Stimulated activated CD8-positive, alpha-beta memory T cell treated with anti-CD3 and anti-CD28 coated beads, Interleukin-4, amount 100 ng/mL, for 1 hour (primary cell): ENCODE measurements around the gene KRT74.

Experiments used
- DNase-seq, 2 donors: peaks; one replicate each; pipeline ENCODE4 v3.0.0-alpha.2; 2020; ENCODE audit warnings: low read depth in 2 of 2, low spot score in 1 of 2

KRT74 gene

DNA sequence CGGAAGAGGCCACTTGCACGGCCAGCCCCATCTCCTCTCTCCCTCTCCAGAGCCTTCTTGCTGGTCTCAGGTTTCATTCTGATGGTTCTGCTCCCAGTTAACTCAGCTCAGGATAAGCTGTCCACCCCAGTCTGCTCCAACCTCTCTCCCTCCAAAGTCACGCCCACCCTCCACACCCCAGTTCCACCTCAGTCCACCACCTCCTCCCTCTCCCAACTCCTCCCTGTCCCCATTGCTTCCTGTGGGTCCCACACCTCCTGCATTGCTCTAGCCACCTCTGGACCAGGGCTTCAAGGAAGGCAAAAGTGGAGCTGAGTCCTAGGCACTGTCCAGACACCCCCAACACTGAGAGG, 33.8 kb downstream of the KRT74 start:
- no peak for DNase-seq

DNA sequence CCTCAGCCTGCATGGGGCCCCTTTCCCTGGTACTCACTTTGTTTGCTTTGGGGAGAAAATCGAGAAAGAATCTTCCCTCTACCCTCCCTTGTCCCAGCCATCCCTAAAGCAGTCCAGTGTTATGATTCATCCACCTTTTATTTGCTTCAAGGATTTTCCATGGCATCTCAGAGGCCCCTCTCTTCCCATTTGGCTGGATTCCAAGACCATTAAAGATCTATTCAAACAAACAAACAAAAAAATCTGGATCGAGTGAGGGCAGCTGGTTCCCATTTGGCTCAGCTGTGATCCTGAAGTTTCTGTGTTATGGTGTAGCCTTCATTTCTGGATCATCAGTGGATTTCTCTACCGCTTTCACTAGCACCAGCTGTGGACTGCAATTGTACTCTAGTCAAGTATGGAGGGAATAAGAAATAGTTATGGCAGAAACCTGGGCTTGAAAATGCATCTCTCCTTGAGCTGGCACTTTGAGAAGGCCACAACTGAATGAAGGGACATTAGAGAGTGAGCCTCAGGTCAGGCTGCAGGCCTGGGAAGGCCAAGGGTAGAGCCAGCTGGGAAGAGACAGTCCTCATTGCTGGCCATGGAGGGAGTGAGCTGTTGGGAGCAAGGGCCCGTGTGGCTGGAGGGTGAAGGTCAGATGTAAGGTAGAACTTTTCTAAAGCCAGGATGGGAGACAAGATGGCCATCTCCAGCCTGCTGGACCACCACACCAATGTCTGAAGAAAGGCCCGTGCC, 34.4 kb downstream of the KRT74 start:
- DNase-seq = no peak

DNA sequence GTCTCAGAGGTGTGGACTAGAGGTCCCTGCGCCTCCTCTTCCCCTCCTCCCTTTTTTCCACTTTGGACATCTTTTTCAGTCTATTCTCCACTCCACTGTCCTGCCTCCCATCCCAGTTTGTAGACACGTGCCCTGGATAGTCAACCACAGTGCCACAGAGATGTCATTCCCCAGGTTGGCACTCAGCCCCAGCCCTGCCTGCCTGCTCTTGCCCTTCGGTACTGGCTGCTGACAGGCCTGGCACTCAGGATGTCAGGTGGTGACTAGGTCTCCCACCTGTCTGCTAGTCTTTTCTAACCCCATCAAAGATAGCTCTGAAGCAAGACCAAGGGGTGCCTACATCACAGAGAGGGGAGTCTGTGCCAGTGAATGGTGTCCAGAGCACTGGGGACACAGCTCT, 36.5 kb downstream of the KRT74 start:
- DNase-seq = no peak

DNA sequence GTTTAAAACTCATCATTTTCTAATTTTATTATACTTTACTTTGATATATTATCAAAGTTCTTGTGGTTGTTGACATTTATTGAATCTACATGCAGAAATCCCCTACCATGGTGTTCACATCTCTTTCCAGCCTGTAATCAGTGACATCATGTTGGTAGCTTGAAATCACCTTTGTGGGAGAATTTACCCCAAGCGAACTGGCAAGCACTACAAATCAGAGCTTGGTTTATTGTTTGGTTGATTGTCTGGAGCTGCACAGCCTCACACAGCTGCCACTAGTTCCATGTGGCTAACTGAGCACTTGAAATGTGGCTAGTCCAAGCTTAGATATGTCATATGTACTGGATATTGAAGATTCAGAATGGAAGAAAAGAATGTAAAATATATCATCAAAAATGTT, 38.1 kb downstream of the KRT74 start:
- DNase-seq = no peak

DNA sequence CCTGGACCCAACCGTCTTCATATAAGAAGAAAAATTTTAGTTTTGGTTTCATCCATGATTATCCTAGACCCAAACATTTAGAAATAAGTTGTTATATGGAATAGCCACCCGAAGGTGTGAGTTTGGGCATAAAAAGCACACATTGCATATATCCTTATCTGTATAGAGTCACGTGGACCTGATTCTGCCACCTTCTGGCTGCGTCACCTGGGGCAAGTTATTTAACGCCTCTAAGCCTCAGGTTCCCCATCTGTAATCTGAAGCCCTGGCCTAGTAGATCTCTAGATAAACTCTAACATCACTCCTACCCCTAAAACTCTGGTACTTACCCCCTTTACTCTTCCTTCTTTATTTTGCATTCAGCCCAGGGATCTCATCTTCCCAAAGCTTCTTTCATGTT, 39.2 kb downstream of the KRT74 start:
- DNase-seq = no peak

DNA sequence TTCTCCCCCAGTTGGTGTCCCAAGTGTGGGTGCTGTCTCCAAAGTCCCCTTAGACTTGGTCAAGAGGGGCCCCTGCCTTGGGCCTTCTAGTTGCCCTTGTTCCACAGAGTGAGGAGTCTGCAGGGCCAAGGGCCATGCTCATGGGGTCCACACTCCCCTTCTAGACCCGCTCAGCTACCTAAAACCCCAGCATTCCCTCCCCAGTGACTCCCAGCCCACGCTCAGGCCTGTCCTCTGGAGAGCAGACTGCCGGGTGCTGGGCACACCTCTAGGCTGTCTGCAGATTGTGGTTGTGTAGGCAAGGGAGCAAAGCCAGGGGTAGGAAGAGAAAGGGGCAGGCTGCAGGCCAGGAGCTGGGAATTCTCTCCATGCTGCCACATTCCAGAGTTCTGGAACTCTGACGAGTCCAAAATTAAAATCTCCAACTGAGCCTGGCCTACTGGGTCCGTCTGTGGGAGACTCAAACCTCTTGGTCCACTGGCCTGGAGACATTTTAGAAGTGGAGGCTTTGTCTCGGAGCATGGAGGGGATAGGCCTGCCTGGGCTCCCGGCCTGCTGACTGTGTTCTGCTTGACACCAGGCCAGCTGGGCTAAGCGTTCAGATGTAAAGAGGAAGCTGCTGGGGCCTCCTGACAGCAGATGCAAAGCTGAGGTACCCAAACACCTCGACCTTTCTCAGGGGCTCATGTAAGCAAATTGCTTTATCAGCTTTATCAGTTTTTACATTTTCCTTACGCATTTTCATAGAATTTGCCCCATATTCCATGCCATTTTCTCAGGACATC, 39.8 kb downstream of the KRT74 start:
- no peak for DNase-seq

DNA sequence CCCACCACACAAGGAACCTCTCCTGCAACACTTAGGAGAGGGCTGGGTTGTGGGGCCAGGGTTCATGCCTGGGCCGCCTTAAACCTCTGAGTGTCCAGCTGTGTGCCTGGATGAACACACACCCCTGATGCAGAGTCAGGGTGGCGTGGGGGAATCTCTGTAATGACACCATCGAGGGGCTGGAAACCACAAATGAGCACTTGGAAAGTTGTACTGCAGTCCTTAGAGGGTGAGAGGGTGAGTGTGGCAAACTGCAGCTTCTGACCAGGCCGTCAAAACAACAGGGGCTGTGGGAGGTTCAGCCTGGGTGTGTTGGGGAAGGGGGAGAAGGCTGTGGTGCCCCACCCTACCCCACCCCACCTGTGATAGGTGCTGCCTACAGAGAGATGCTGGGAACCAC, 41.0 kb downstream of the KRT74 start:
- no peak for DNase-seq

DNA sequence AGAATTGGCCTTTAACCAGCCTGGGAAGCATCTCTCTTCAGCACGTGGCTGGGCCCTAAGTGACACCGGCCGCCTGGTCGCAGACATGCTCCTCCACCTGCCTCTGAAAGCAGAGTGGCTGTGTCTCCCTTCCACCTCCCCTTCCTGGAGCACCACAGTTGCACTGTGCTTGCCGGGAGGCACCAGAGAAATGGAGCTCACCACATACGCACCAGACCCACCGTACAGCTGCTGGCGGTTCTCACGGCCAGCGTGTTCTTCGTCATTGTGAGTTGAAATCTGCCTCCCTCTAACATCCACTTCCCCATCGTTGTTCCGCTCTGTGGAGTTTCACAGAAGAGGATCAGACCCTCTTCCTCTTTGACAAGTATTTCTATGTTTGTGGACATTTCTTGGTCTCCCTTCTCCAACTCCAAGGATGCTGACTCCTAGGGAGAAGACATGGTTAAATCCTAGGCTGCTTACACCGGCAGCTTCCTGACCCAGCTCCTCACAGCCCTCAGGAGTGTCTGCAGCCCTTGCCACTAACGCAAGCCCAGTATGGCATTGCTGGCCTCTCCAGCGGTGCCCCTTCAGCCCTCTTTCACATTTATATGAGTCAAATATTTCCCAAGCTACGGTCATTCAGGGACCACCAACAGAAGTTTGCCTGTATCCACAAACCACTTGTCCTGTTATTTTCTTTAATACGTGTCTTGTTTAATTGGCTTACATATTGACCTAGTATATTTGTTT, 41.9 kb downstream of the KRT74 start:
- no peak for DNase-seq

DNA sequence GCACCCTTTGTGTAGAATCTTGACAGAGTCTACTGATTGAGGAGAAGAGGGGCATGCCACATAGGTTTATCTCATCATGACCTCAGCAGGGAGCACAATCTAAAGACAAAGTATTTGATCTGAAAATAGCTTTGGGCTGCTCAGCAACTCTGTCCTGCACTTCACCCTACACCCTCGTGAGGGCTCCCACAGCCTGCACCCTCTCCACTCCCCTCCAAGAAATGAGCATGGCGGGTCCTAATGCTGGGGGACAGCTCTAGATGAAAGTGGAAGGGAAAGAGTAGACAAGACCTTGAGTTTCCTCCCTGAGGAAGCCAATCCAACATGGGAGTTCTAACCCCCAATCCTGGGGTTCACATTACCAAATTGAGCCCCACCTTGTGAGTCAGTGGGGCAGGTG, 42.7 kb downstream of the KRT74 start:
- no peak for DNase-seq

DNA sequence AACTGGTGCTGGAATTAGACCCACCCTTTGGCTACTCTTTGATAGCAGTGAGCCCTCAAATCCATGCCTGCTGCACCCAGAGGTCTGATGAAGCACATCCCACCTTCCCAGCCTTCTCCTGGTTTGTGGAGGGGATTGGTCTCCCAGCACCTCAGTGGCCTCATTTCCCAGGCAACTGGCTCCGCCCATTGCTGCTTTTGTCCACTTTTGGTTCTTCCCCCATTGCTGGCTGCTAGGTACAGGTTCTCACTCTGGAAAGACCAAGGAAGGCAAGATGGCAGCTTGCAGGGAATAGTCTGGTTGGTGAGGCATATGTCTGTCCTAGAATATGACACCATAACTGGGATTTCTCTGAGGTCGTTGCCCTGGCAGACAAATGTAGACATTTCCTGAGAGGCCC, 43.3 kb downstream of the KRT74 start:
- DNase-seq = no peak

DNA sequence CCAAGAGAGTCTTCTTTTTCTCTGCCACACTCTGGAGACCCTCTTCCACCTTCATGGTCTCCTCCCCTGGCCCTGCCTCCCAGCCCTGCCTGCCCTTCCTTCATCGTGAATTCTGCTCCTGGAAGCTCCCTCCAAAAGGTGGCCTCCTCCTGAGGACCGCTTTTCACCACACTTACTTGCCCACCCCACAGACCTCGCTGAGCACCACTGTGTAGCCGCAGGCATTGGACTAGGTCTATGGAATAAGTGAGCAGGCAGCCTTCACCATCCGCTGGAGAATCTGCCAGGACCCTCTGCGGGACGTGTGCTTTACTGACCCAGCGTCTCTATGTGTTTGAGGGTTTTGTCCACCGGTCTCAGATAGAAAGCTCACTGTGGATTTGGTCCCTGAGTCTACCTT, 43.8 kb downstream of the KRT74 start:
- no peak for DNase-seq

DNA sequence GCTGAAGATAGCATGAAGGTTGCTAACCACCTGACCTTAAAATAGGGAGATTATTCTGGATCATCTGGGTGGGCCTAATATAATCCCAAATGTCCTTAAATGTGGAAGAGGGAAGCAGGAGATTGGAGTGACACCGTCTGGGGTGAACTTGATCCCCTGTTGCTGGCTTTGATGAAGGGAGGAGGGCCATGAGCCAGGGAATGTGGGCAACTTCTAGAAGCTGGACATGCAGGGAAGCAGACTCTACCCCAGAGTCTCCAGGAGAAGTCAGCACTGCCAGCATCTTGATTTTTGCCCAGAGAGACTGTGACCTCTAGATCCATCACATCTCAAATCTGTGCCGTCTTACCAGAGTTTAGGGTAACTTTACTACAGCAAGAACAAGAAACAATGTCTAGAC, 44.2 kb downstream of the KRT74 start:
- no peak for DNase-seq

DNA sequence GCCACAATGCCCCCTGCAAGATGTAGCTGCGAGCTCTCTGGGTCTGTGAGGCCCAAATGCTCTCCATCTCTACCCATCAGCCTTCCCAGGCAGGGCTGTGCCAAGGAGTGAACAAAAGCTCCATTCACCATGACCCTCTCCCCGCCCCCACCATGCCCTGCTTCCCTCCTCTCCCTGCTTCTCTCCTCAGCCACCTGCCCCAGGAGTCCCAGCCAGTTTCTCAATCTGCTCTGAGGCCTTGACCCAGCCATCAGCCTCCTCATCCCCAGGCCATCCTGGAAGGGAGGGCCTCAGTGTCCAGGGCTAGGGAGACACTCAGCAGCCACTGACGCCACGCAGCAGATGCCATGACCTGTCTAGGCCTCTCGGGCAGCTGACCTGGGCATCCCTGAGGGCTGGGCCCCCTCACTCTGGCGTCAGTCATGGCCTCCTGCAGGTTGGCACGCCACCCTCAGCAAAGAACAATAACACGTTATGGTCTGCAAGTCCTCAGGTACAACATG, 45.0 kb downstream of the KRT74 start:
- DNase-seq = no peak

DNA sequence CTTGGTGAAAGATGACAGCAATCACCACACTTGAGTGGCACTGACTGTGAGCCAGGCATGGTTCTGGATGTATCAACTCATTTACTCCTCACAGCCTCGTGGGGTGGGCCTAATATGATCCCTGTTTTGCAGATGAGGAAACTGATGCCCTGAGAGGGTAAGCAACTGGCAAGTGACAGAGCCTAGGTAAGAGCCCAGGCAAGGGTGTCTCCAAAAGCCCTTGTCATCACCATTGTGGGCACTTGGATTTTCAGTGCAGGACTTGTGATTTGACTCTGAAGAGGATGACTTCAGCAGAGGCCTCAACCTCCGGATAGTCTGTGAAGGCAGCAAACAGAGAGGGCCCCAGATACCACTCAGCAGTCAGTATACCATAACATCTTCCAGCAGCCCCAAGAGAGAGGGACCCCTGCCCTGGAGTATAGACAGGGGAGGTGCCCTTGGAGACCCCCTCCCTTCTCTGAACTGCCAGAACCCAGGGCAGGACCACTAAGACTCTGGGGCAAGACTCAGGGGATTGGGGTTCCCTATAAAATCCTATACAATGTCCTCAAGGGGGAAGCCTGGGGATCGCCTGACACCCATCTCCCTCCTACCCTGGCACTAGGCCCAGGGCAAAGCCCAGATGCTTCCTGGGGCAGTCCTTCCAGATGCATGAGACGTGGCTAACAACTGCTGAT, 46.4 kb downstream of the KRT74 start:
- DNase-seq = no peak

DNA sequence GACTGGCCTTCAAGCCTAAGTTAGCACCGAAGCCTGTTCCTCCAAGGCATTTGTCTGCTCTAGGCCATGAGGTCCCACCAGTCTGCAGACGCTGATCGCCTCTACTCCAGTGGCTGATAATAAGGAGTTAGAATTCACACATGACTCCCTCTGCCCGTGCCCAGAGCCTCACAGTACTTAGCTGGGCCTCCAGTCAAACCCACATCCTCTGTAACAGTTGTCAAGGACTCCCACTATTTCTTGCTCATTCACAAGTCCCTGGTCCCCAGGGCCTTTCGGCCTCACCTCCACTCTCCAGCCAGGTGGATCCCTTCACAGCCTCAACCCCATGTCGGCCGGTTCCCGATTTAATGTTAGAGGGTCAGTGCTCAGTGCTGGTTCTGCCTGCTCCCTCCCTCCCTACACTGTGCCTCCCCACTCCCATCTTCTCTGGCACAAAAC, 47.1 kb downstream of the KRT74 start:
- no peak for DNase-seq

DNA sequence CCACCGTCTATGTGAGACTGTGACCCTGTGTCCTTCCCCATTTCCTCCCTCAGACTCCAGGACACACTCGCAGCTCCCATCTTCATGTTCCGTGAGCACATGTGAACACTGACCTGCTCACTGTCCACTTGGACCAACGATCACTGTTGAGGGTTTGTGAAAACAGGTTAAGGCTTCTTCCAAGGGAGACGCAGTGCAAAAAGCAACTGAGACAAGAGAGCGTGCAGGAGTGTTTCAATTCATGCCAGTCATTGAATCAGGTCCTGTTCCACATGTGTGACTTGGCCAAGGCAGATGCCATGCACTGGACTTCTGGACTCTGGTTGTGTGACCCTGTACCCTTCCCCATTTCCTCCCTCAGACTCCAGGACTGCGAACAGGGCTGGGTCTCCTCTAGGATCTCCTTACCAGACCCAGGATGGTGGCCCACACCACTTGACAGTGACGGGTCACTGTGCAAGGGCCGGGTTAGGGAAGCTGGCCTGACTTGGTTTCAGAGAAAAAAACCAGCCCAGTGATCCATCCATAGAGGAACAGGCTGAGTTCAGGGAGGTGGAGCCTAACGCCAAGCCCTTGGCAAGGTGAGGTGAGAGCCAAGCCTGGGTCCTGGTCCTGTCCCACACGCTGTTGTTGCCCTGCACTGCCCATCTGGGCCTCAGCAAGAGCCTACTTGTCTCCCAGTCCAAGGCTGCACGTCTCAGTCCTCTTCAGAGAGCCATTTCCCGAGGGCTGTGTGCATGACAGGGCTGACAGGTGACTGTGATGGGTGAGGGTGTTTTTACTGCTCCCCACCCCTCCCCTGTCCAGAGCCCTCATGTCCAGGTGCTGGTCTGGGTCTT, 47.8 kb downstream of the KRT74 start:
- DNase-seq = no peak

DNA sequence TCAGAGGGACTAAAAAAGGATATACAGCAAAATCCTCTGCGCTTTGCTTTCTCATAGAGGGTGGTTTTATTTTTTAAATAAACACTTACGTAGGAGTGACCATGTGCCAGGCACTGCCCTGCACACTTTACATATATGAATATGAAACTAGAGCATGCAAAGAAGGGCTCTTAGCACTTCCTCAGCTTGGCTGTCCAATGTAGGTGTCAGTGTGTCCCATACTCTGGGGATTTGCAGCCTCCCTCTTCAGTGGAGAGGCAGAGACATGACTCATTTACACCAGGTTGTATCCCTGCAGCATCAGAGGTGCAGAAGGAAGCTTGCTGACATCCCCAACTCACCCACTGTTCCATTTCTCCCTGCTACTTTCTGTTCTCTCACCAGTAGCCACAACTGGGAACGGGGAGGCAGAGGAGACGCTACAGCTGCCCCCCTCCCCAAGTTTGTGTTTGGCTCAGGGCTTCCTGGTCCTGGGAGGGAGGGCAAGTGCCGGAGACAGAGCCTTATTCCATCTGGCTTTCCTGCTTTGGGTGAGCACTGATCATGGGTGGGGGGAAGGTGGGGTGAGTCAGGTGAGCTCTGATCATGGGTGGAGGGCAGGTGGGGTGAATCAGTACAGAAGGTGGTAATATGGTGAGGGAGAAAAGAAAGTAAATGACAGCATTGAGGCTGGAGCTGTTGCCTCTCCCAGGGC, 48.6 kb downstream of the KRT74 start:
- DNase-seq = no peak

DNA sequence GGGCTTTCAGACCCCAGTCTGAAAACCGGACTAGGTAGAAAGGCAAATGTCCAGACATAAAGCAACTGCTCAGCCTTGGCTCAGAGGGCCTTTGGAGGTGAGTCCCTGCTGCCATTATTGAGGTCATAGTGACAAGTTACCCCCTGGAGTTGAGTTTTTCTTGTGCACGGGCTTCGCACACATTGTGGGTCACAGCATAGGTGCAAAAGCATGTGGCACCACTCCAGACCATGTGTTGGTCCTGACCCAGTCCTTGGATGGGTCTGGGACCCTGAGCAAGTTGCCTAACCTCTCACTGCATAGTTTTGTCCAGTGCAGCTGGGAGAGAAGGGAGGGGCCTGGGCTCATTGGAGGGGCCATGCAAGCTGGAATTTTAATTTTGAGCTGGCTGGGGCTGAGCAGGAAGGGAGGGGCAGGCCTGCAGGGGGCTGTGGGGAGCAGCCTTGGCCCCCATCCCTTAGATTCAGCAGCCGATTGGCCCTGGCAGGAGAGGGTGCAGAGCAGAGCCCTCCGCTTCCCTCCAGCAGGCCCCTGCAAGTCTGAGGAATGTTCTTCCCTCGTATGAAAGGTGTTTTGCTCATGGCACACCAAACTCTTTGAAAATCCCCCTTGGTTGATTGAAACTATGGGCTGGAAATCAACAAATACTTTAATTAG, 49.3 kb downstream of the KRT74 start:
- no peak for DNase-seq

DNA sequence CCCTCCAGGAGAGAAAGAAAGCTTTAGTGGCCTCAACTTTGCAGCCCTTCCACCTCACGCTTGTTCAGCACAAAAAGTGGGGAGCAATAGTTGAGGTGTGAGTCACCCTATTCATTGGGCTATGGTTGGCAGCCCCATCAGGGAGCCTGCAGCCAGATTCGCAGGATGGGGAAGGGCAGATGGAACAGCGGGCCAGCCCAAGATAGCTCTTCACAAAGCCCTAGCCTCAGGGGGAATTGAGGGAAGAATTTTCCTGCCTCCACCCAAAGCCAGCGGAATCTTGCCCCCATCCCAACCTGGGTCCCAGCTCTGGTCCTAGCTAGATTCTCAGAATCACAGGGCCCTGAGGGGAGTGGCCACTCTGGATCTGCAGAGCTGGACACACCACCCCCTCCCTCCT, 49.8 kb downstream of the KRT74 start:
- no peak for DNase-seq
